Calu3 (cell line): ENCODE results near the gene CSTF3. TPM values are rescaled to one million over a fixed set of nuclear protein-coding genes. Genes with fewer than 3 reads are reported as not detected.

Experiments used
- BruUV-seq: library from RNA; stranded (reverse); fragments of 400-500 nt; replicated peaks from 2 replicates; lab custom pipeline; 2021; lab: Mats Ljungman, UMichigan
- CTCF ChIA-PET: fragments of 300-600 bp; sonication (Branson Sonifier 250); formaldehyde crosslinking; loops from one replicate; lab custom pipeline; 2022; ENCODE audit warnings: antibody characterized with exemption; lab: Charles Lee
- DNase-seq: peaks from one replicate; pipeline ENCODE4 v3.0.0; 2022
- H3K27ac Mint-ChIP-seq: one replicate; pipeline ENCODE4 v1.8.0; 2022; ENCODE audit warnings: mixed read lengths; ENCODE audit not compliant: unreplicated experiment
- H3K27me3 Mint-ChIP-seq: one replicate; pipeline ENCODE4 v1.8.0; 2022; ENCODE audit warnings: mixed read lengths; ENCODE audit not compliant: unreplicated experiment
- H3K36me3 Mint-ChIP-seq: one replicate; pipeline ENCODE4 v1.8.0; 2022; ENCODE audit warnings: mild to moderate bottlenecking, moderate library complexity, mixed read lengths; ENCODE audit not compliant: insufficient read depth, unreplicated experiment
- H3K4me1 Mint-ChIP-seq: one replicate; pipeline ENCODE4 v1.8.0; 2022; ENCODE audit warnings: mild to moderate bottlenecking, low read depth, mixed read lengths; ENCODE audit not compliant: unreplicated experiment
- H3K4me3 Mint-ChIP-seq: one replicate; pipeline ENCODE4 v1.8.0; 2022; ENCODE audit warnings: mild to moderate bottlenecking, low read depth, moderate library complexity, mixed read lengths; ENCODE audit not compliant: unreplicated experiment
- H3K9me3 Mint-ChIP-seq: one replicate; pipeline ENCODE4 v1.8.0; 2022; ENCODE audit warnings: low read depth, mixed read lengths; ENCODE audit not compliant: unreplicated experiment
- CTCF ChIP-seq: fragments of 200-600 bp; IDR thresholded peaks from one replicate; pipeline ENCODE4 v1.8.0; 2022; ENCODE audit warnings: antibody characterized with exemption; ENCODE audit not compliant: unreplicated experiment
- intact Hi-C: fragments of 100-400 bp; cut with micrococcal nuclease; formaldehyde crosslinking; loops from one replicate; pipeline ENCODE4 v1.10.0; 2022; ENCODE audit not compliant: unreplicated experiment
- total RNA-seq: library from RNA; stranded (reverse); gene quantifications from 2 replicates; pipeline ENCODE4 v1.2.3, GENCODE V29; 2022

The CSTF3 gene
- total RNA-seq, 1 experiment from 2014 or later, result 51.1 TPM

GRCh38 chr11:33151399-33151798 lies 9.9 kb downstream of the CSTF3 start:
- no peak overlapping the region for H3K27ac Mint-ChIP-seq
- H3K9me3 Mint-ChIP-seq, result no peaks in the 10 kb centered on the region
- H3K4me1 Mint-ChIP-seq, result peaks cover 22% of the 10 kb centered on the region
- no peaks in the 10 kb centered on the region for H3K27me3 Mint-ChIP-seq
- TF ChIP-seq CTCF, result no peak
- no peak overlapping the region for H3K4me3 Mint-ChIP-seq
- H3K36me3 Mint-ChIP-seq, result peaks cover 31% of the 10 kb centered on the region
- CTCF ChIA-PET, result no interaction called here
- intact Hi-C loops, result no loop called here
- DNase-seq, result no peak
- BruUV-seq, result no TSS peak

- H3K9me3 Mint-ChIP-seq, result no peaks in the 10 kb centered on the region
- peak; percentile 12 for DNase-seq
- H3K36me3 Mint-ChIP-seq, result peaks cover 45% of the 10 kb centered on the region
- H3K4me1 Mint-ChIP-seq, result peaks cover 9% of the 10 kb centered on the region
- TF ChIP-seq CTCF, result no peak
- no peak overlapping the region for H3K4me3 Mint-ChIP-seq
- no TSS peak for BruUV-seq
- H3K27me3 Mint-ChIP-seq, result no peaks in the 10 kb centered on the region
- H3K27ac Mint-ChIP-seq, result no peak overlapping the region
- intact Hi-C loops, result no loop called here
- CTCF ChIA-PET, result no interaction called here
Measured at GRCh38 chr11:33147559-33147958, 13.7 kb downstream of the CSTF3 start.

GRCh38 chr11:33135768-33136443 lies 25.4 kb downstream of the CSTF3 start:
- no peaks in the 10 kb centered on the region for H3K9me3 Mint-ChIP-seq

GRCh38 chr11:33135216-33135615 lies 26.1 kb downstream of the CSTF3 start:
- Mint-ChIP-seq H3K27me3 (no peaks in the 10 kb centered on the region), H3K4me3 (no peak overlapping the region), H3K4me1 (no peaks in the 10 kb centered on the region), H3K27ac (no peak overlapping the region), H3K9me3 (no peaks in the 10 kb centered on the region), H3K36me3 (no peaks in the 10 kb centered on the region)
- intact Hi-C loops, result no loop called here
- no peak for DNase-seq
- TF ChIP-seq CTCF, result no peak
- BruUV-seq, result no TSS peak
- CTCF ChIA-PET, result no interaction called here

More at GRCh38 chr11:33135768-33136443, 25.4 kb downstream of the CSTF3 start:
- CTCF ChIA-PET, result no interaction called here
- TF ChIP-seq CTCF, result no peak
- Mint-ChIP-seq H3K4me3 (no peak overlapping the region), H3K4me1 (no peaks in the 10 kb centered on the region), H3K27ac (no peak overlapping the region), H3K27me3 (no peaks in the 10 kb centered on the region), H3K36me3 (no peaks in the 10 kb centered on the region)
- no peak for DNase-seq
- intact Hi-C loops, result no loop called here
- no TSS peak for BruUV-seq
